ENCODE data around the gene SLC9A3. TPM values are rescaled to one million over a fixed set of nuclear protein-coding genes. Genes with fewer than 3 reads are reported as not detected.

SLC9A3 gene
- total RNA-seq, 2 experiments from 2014 or later: 2.3 to 2.5 TPM

GRCh38 chr5:468401-468800, 55.8 kb downstream of the SLC9A3 start:
- POLR2A ChIA-PET: no interaction called here
- no peaks in the 10 kb centered on the region for H3K9me3 Mint-ChIP-seq
- intact Hi-C loops (cut with DNase I, micrococcal nuclease): no loop called here
- TF ChIP-seq CTCF (IDR thresholded peaks at IDR 0.05): no peak
- Histone ChIP-seq H3K4me3 (ENCODE audit: low read length) (no peak overlapping the region), H3K36me3 (ENCODE audit: insufficient read depth, low read length) (peaks cover 19% of the 10 kb centered on the region), H3K9me3 (ENCODE audit: control insufficient read depth in 1 of 2, insufficient read depth in 1 of 2, low read length in 2 of 2) (no peaks in the 10 kb centered on the region), H3K27me3 (ENCODE audit: control insufficient read depth in 1 of 2, insufficient read depth in 2 of 2, low read length in 2 of 2) (no peaks in the 10 kb centered on the region), H3K27ac (ENCODE audit: low read depth in 1 of 2, low read length in 2 of 2) (no peak overlapping the region), H3K4me1 (ENCODE audit: insufficient read depth, low read length) (peaks cover 36% of the 10 kb centered on the region)
- CTCF ChIA-PET: no interaction called here
- DNase-seq (peak in 1 of 14 experiments; percentile 2), ATAC-seq (ENCODE audit: poor library complexity) (no peak)
- H3K4me3 Mint-ChIP-seq: no peak overlapping the region
- H3K4me1 Mint-ChIP-seq (ENCODE audit: low read depth): peaks cover 34% of the 10 kb centered on the region
- H3K27me3 Mint-ChIP-seq: no peaks in the 10 kb centered on the region
- H3K36me3 Mint-ChIP-seq (ENCODE audit: low read depth): peaks cover 27% of the 10 kb centered on the region
- no peak overlapping the region for H3K27ac Mint-ChIP-seq

GRCh38 chr5:466661-467310, 57.5 kb downstream of the SLC9A3 start:
- H3K4me3 Mint-ChIP-seq: no peak overlapping the region
- intact Hi-C loops (cut with DNase I, micrococcal nuclease): no loop called here
- Histone ChIP-seq H3K36me3 (ENCODE audit: insufficient read depth, low read length) (peaks cover 28% of the 10 kb centered on the region), H3K9me3 (ENCODE audit: control insufficient read depth in 1 of 2, insufficient read depth in 1 of 2, low read length in 2 of 2) (no peaks in the 10 kb centered on the region), H3K27me3 (ENCODE audit: control insufficient read depth in 1 of 2, insufficient read depth in 2 of 2, low read length in 2 of 2) (no peaks in the 10 kb centered on the region), H3K4me1 (ENCODE audit: insufficient read depth, low read length) (peaks cover 26% of the 10 kb centered on the region), H3K4me3 (ENCODE audit: low read length) (no peak overlapping the region), H3K27ac (ENCODE audit: low read depth in 1 of 2, low read length in 2 of 2) (no peak overlapping the region)
- no peaks in the 10 kb centered on the region for H3K27me3 Mint-ChIP-seq
- H3K4me1 Mint-ChIP-seq (ENCODE audit: low read depth): peaks cover 32% of the 10 kb centered on the region
- H3K36me3 Mint-ChIP-seq (ENCODE audit: low read depth): peaks cover 38% of the 10 kb centered on the region
- no peak for TF ChIP-seq CTCF (IDR thresholded peaks at IDR 0.05)
- CTCF ChIA-PET: no interaction called here
- ATAC-seq (ENCODE audit: poor library complexity) (no peak), DNase-seq (peak in 1 of 14 experiments; percentile 1)
- H3K27ac Mint-ChIP-seq: no peak overlapping the region
- POLR2A ChIA-PET: no interaction called here
- no peaks in the 10 kb centered on the region for H3K9me3 Mint-ChIP-seq

- Mint-ChIP-seq H3K36me3 (ENCODE audit: low read depth) (peaks cover 44% of the 10 kb centered on the region), H3K9me3 (no peaks in the 10 kb centered on the region), H3K27me3 (no peaks in the 10 kb centered on the region), H3K4me1 (ENCODE audit: low read depth) (peaks cover 22% of the 10 kb centered on the region), H3K27ac (no peak overlapping the region), H3K4me3 (no peak overlapping the region)
- intact Hi-C loops (cut with DNase I, micrococcal nuclease): no loop called here
- Histone ChIP-seq H3K36me3 (ENCODE audit: insufficient read depth, low read length) (peaks cover 30% of the 10 kb centered on the region), H3K4me1 (ENCODE audit: insufficient read depth, low read length) (peaks cover 16% of the 10 kb centered on the region), H3K27ac (ENCODE audit: low read depth in 1 of 2, low read length in 2 of 2) (no peak overlapping the region), H3K4me3 (ENCODE audit: low read length) (no peak overlapping the region), H3K27me3 (ENCODE audit: control insufficient read depth in 1 of 2, insufficient read depth in 2 of 2, low read length in 2 of 2) (no peaks in the 10 kb centered on the region), H3K9me3 (ENCODE audit: control insufficient read depth in 1 of 2, insufficient read depth in 1 of 2, low read length in 2 of 2) (no peaks in the 10 kb centered on the region)
- ChIA-PET CTCF (no interaction called here), POLR2A (interaction anchor here (0.9 kb wide), 1 partner anchor 13 kb away, joined by 5 read pairs; no protein-coding TSS in a partner anchor)
- TF ChIP-seq CTCF (IDR thresholded peaks at IDR 0.05): no peak
- ATAC-seq (ENCODE audit: poor library complexity): no peak
- DNase-seq: no peak
These were observed 58.5 kb downstream of the SLC9A3 start for GRCh38 chr5:465591-466403.
